Measurements from ENCODE around the gene TGFB1I1.

GRCh38 chr16:31438414-31438813 lies 33.5 kb upstream of the TGFB1I1 start:
- TF ChIP-seq, protein P1, sequence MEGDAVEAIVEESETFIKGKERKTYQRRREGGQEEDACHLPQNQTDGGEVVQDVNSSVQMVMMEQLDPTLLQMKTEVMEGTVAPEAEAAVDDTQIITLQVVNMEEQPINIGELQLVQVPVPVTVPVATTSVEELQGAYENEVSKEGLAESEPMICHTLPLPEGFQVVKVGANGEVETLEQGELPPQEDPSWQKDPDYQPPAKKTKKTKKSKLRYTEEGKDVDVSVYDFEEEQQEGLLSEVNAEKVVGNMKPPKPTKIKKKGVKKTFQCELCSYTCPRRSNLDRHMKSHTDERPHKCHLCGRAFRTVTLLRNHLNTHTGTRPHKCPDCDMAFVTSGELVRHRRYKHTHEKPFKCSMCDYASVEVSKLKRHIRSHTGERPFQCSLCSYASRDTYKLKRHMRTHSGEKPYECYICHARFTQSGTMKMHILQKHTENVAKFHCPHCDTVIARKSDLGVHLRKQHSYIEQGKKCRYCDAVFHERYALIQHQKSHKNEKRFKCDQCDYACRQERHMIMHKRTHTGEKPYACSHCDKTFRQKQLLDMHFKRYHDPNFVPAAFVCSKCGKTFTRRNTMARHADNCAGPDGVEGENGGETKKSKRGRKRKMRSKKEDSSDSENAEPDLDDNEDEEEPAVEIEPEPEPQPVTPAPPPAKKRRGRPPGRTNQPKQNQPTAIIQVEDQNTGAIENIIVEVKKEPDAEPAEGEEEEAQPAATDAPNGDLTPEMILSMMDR (IDR thresholded peaks at IDR 0.05; ENCODE audit: low read depth, low read length) = no peak
- TF ChIP-seq EZH2phosphoT487 (IDR thresholded peaks at IDR 0.05; ENCODE audit: low read depth) = no peak
